GM18511 (cell line): ENCODE results near the gene CLEC16A.

Experiments used
- ATAC-seq: cut with Tn5 transposase; IDR thresholded peaks from one replicate; pipeline ENCODE4 v1.9.1; 2021; ENCODE audit warnings: mild to moderate bottlenecking, moderate library complexity; ENCODE audit not compliant: unreplicated experiment

Gene CLEC16A

GRCh38 chr16:11056090-11056992 lies 112.0 kb downstream of the CLEC16A start:
- no peak for ATAC-seq

GRCh38 chr16:11056993-11057649 lies 112.8 kb downstream of the CLEC16A start:
- no peak for ATAC-seq

- no peak for ATAC-seq
These were observed 113.5 kb downstream of the CLEC16A start for GRCh38 chr16:11057711-11058345.

GRCh38 chr16:11058832-11059231 lies 114.5 kb downstream of the CLEC16A start:
- ATAC-seq = no peak

- ATAC-seq = no peak
These were observed 115.2 kb downstream of the CLEC16A start for GRCh38 chr16:11059588-11059987.

DNA sequence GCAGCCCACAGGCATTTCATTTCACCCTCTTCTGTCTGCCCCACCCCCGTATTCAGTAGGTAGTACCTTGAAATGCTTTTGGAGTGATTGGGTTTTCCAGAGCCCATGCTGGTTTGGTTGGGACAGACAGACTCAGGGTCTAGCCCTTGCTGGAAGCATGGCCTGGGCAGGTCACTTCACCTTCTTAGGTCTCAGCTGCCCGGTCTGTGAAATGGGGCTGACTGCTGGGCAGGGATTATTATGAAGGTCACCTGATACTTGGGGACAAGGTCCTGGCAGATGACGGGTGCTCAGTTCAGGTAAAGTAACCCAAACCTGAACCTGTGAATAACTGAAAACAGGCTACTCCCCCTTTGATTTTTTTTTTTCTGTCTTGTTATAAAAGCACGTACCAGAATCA lies 116.0 kb downstream of the CLEC16A start:
- ATAC-seq = no peak

- ATAC-seq = no peak
These were observed 116.5 kb downstream of the CLEC16A start for GRCh38 chr16:11060842-11061241.

- ATAC-seq = no peak
These were observed 117.4 kb downstream of the CLEC16A start for GRCh38 chr16:11061629-11062270.

DNA sequence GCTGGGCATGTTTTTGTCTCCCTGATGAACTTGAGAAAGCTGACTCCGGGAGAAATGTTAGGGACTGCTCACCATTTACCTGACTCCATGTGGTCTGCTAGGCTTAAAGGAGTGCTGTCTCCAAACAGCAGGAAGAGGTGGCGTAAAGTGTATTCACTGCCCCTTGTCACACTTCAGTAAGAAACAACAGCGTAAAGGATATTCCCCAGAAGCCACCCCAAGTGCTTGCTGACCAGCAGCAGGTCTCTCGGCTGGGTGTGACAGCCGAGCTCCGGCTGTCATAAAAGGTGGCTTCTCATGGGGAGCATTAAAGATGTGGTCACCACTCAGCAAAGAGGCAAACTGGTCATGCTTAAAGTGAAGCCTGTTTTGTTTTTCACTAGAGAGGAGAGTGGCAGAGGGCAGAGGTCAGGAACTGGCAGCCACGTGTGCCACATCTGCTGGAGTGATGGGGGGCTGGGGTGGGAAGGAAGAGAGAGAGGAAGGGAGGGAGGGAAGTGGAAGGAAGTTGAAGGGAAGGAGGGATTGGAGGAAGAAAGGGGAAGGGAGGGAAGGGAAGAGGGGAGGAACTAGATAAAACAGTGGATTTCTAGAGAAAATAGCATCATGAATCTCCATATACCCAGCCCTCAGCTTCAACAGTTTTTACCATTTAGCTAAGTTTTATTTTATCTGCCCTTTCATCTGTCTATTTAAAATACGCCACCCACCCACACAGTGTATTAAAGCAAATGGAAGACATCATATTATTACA lies 119.3 kb downstream of the CLEC16A start:
- ATAC-seq = no peak

DNA sequence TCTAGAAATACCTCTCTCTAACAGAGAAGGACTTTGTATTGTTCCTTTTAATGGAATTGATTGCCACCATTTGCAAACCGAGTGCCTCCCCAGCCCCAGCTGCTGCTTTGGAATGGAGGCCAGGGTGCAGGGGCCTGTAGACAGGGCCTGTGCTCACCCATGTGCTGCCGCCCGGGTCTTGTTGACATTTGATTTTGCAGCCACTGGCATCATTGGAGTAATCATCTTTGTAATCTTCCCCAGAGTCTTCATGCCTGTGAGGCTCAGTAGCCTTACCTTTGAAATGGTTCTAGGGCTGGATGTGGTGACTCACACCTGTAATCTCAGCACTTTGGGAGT lies 119.8 kb downstream of the CLEC16A start:
- ATAC-seq = no peak

GRCh38 chr16:11064851-11065250 lies 120.5 kb downstream of the CLEC16A start:
- no peak for ATAC-seq

- ATAC-seq = no peak
These were observed 122.0 kb downstream of the CLEC16A start for GRCh38 chr16:11066261-11066870.

DNA sequence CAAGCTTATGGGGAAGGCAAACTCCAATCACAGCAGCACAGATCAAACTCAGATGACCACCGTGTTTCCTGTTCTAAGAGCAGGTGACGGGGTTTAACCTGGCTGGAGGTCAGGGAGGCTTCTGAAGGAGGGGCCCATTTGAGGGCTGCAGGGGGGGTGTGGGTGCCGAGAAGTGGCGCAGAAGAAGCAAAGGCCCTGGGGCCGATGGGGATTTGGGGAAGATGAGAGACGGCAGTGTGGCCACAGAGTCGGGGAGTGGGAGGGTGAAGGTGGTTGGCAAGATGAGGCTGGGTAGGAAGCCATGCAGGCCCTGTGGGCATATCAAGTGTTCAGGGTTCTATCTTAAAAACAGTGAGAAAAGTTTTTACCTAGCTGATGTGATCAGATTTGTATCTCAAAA lies 122.9 kb downstream of the CLEC16A start:
- ATAC-seq = no peak

DNA sequence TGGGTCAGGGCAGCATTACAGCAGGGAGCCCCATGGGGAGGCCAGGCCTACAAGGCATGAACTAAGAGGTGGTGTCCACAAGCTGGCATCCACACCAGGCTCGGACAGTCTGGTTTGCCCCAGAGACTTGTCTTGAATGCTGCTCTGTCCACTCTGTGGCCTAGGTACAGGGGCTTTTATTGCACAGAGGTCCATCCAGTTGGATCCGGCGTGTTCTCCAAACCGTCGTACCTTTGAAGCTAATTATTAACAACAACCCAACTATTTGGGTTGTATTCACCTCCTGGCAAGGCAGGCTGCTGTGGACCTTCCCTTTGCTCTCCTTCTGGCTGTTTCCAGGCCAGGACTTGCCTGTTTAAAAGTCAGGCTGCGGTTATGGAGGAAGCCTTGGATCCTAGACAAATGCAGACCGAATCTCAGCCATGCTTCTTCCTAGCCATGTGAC lies 123.4 kb downstream of the CLEC16A start:
- ATAC-seq = no peak

DNA sequence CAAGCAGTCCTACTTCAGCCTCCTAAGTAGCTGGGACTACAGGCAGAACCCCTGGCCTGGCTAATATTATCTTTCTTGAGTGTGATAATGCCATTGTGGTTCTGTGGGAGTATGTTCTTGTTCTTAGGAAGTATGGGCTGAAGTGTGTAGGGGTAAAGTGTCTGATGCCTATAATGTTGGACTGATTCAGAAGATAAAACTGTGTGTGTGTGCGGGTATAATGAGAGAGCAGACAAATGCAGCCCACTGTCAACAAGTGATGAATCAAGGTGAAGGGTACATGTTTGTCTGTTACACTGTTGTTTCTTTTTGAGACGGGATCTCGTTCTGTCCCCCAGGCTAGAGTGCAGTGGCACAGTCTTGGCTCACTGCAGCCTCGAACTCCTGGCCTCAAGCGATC lies 127.5 kb downstream of the CLEC16A start:
- no peak for ATAC-seq

DNA sequence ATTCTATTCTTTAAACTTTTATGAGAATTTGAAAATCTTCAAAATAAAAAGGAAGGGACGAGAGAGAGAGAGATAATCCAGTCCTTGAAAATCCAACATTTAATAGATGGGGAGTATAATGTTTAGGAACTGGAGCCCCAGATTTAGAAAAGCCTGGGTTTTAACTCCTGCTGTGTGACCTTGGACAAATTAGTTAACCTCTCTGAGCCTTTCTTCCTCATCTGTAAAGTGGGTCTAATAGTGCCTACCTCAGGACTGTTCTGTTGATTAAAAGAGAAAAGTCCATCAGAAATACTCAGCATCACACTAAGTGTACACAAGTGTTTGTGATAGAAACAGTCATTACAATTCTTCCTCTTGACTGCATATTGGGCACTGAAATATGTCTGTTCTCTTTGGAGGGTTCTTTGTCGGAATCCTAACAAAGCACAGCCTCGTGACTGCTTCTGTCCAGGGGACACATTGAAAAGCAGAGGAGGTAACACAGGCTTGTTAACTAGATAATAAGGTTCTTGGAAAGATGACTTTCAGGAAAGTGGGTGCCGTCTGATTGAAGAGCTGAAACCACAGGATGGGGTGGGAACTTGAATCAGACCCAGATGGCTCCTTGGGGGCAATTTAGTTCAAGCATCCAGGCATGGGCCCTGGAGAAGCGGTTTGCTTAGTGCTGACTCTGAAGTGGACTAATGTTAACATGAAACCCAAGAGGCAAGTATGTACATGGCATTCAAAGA lies 128.2 kb downstream of the CLEC16A start:
- no peak for ATAC-seq

DNA sequence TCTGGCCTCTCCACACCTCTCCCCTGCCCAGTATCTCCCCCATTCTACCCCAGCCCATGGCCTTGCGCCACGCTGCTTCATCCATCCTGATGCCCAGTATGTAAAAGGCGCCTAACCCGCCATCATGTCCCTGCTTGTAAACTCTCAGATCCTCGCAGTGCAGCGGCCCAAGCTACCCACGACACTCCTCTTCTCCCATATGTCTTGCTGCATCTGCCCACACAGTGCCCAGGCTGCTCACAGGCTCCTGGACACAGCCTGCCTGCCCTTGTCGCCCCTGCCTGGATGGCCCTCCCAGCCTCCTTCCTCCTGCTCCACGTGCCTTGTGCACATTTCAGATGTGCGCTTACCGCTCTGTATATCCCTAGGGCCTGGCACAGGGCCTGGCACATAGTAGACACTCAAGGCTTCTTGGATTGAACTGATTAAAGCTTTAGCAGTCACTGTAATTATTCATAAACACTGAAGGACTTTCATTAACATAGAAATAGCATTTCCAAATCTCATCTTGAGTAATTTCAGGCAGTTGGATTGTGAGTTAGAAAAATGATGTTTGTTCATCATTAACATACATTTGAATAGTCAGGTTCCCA lies 129.1 kb downstream of the CLEC16A start:
- ATAC-seq = no peak

DNA sequence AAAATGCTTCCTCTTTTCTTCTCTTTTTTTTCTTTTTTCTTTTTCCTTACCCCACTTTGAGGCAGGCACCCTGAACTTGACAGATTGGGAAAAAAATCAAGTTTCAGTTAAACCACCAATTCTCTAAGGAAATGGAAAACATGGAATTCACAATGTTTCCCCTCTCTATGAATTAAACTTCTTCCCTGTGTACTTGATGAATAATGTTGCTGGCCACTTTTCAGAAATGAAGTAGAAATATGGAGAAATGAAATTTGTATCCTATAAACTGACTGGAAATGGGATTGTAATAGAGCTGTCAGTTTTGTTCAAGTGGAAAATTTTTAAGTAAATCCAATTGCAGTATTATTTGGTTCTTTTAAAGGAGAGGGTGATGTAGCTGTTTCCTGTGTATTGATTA lies 129.8 kb downstream of the CLEC16A start:
- no peak for ATAC-seq

- no peak for ATAC-seq
These were observed 130.8 kb downstream of the CLEC16A start for GRCh38 chr16:11075163-11075562.
